NCI-H82 treated with DMSO at 0.1 percent for 48 hours (cell line): ENCODE results near the gene NOX4.
"Not testable (repeated sequence)": the region's sequence is repeated elsewhere in the genome, so short reads cannot be mapped to it uniquely, and the experiment has no call there.

Source experiments
- DNase-seq: peaks from one replicate; lab custom pipeline; 2025; ENCODE audit not compliant: unreplicated experiment; lab: John Stamatoyannopoulos, UW

Gene NOX4

DNA sequence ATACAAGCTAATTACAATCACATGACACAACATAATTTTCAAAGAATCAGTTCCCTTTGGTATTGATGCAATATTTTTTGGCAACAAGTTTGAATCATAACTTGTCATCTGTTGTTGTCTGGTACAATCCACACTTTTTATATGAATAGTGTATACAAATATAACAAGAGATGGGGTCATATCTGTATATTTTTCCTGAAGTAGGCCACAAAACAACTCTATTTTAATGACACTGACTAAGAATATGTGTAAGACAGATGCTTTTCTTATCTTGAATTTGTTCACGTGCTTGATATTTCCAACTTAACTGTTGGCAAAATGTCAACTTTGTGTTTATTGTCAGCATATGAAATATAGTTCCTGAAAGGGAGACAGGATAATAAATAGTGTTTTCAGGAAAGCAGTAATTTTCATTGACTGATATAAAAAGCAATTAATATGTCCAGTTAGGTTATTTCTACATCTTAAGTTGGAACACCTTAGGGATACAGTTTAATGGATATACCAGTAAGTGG, 27.9 kb downstream of the NOX4 start:
- DNase-seq = no peak

DNA sequence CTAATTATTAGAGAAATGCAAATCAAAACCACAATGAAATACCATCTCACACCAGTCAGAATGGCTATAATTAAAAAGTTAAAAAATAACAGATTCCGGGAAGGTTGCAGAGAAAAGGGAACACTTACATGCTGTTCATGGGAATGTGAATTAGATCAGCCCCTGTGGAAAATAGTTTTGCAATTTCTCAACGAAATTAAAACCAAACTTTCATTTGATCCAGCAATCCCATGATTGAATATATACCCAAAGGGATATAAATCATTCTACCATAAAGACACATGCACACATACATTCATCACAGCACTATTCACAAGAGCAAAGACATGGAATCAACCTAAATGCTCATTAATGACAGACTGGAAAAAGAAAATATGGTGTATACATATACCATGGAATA, 32.5 kb downstream of the NOX4 start:
- DNase-seq = no peak

DNA sequence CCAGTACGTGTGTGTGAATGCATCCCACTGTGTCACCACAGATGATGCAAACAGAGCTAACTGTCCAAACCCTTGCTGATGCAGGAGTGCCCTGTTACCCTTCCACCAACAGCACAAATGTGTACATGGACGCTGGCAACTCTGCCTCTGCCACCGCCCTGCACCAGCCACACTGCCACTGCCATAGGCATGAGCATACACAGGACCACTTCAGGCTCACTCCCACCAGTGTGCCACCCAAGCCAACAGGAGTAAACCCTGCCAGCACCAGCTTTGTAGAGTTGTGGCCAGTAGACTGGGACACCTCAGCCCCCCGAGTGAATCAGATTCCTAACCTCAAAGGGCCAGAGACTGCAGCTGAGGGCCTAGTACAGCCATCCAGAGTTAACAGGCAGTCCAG, 34.0 kb downstream of the NOX4 start:
- DNase-seq = no peak

DNA sequence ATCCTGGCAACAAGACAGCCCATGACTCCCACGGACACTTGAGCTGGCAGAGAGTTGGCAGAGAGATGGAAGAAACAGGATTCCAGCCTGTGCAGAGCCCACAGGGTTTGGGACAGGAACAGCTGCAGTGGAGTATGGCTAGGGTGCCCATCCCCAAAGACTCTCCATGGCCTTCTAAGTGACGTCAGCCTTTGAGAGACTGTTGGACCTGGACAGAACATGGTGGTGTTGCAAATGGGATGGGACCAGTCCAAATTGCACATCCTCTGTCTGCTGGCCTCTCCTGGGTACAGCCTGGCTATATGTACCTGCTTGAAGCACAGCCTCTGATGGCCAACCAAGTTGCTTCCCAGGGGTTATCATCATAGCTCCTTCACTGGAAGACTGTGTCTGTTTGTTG, 34.5 kb downstream of the NOX4 start:
- DNase-seq = no peak

DNA sequence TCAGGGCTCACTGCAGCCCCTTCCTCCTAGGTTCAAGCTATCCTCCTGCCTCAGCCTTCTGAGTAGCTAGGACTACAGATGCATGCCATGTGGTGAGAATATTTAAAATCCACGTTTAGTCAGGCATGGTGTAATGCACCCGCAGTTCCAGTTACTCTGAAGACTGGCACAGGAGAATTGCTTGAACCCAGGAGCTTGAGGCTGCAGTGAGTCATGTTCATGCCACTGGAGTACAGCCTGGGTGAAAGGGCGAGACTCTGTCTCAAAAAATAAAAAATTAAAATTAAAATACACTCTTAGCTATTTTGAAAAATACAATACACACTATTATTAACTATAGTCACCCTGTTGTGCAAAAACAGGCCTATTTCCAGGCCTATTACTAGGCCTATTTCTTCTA, 38.4 kb downstream of the NOX4 start:
- no peak for DNase-seq

DNA sequence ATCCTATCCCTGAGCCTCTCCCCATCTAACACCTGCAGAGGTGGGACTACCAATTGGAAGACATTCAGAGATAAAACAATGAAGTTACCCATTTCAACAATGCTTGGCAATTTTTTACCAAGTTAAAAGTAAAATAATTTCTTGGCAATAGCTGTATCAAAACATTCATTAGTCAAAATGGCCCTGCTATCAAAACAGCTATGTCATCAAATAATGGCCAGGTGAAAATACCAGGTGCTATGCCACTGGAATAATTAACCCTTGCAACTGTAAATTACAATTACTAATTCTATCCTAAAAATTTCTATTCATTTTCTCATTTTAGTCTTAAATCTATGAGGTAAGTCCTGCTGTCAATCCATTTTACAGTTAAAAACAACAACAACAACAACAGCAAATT, 43.3 kb downstream of the NOX4 start:
- DNase-seq = no peak

DNA sequence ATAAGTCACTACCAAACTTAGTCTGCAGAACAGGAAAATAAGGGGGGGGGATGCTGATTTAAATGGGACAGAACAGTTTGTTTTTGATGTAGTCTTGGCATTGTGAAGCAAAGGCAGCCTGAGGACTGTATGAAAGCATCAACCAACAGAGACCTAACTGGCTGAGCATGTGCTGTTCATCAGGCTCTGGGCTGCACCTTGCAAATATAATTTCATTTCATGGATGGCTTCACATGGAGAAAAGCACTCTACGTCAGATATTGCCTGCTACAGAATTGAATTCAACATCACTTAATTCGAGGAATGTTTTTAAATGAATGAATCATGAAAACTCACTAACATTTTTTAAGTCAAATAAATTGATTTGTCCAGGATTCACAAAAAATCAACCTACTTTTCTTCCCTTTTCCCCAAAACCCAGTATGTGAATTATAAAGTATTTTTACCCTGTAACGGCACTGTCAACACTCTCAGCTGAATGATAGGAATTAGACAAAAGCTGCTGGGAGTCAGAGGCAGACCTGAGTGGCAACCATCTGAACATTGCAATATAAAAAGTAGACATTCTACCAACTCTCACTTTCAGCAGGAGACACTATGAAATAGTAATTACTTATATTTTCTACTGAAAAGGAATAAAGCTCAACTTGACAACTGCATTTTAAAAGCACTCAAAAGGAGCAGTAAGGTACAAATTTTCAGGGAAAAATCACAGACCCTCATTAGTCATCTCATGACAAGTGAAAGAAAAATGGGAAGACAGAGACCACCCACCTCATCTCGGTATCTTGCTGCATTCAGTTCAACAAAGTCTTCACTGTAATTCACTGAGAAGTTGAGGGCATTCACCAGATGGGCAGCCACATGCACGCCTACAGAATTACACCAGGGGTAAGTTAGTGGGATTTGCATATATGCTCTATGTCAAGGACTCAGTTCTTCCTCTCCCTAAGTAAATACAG, 47.5 kb downstream of the NOX4 start:
- no peak for DNase-seq

DNA sequence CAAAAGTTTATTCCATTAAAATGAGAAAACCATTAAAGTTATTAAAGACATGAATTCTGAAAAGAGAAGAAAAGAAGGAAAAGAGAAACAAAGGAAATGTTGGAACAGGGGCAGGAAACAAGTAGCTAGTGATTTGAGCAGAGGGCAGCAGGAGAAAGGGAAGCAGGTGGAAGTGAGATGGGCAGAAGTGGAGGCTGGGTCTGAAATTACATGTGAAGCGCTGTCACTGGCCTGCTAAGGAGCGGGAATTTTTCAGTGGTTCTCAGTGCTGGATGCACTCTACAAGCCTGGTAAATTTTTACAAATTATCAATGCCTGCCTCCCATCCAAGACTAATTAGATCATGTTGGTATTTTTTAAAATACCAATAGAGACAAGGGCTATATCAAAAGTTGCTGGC, 48.4 kb downstream of the NOX4 start:
- no peak for DNase-seq

DNA sequence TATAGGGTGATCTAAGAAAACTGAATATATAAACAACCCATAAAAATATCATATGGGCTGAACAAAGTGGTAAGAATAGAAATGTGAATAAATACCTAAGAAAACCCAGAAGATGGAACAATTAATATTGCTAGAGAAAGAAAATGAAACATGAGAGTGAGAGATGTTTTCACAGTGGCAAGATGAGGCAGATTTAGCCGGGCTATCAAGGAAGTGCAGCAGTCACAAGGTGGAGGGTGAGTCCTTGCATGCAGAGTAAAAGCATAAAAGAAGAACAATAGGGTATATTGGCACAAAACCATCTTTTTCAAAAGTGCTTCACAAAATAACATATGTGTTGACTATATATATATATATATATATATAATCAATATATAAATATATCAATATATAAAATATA, 49.6 kb downstream of the NOX4 start:
- DNase-seq = no peak

DNA sequence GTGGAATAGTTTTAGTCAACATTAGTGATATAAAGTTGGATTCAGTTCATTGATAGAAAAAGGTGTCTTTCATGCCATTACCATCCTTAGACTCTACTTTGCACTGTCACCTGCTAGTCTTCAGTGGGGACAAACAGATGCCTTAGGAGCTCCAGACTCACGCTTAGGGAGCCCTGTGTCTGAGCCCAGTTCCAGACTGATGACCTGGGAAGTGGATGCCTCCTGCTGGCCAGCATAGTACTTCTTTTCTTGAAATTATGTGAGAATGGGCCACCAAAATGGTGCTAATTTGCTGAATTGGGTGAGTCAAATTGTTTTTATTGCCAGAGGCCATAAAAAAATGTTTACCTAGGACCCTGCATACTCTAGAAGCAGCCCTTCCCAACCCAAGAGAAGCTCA, 53.9 kb downstream of the NOX4 start:
- no peak for DNase-seq

DNA sequence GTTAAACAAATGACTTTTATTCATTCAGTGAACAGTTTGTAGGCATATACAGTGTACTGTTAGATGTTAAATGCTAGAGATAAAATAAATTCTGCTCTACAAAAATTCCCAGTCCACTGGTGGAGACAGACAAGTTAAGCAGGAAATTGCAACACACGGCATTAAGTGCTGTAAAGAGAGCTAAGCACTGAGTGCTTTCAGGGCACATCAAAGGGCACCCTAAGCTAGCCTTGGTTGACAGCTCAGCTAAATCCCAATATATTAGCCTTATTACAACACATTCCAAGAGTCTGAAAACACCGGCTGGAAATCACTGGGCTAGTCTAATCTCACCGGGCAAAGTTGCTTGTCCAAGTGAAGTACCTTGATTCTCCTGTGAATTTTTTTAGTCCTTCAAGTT, 55.1 kb downstream of the NOX4 start:
- peak; percentile 36 for DNase-seq

DNA sequence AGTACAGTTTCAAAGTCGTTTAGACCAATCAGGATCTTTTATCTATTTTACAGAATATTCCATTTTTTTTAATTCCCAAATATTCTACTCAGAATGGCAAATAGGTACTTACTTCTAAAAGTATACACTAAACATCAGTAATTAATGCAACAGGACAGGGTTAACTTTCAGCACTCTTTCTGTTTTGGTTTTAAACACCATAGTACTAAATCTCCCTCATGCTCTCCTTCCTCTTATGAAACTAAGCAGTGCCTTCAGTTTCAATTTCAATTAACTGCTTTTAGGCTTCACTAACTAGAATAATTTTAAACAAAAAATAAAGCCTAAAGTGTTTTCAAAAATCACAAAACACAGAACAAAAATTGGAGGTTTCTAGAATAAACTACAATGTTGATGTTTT, 57.9 kb downstream of the NOX4 start:
- no peak for DNase-seq

DNA sequence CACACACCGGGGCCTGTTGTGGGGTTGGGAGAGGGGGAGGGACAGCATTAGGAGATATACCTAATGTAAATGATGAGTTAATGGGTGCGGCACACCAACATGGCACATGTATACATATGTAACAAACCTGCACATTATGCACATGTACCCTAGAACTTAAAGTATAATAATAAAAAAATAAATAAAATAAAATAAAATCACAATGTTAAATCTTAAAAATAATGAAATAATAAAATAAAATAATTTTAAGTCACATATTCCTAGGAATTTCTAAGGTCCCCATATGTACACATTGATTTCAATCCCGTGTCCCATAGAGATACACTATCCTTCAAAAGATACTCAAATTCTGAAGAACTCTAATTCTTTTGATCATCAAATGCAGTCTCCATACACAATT, 59.0 kb downstream of the NOX4 start:
- not testable (repeated sequence) for DNase-seq

DNA sequence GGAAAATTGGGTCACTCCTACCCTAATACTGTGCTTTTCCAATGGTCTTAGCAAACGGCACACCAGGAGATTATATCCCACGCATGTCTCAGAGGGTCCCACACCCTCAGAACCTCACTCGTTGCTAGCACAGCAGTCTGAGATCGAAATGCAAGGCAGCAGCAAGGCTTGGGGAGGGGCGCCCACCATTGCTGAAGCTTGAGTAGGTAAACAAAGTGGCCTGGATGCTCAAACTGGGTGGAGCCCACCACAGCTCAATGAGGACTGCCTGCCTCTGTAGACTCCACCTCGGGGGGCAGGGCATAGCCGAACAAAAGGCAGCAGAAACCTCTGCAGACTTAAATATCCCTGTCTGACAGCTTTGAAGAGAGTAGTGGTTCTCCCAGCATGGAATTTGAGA, 64.7 kb downstream of the NOX4 start:
- not testable (repeated sequence) for DNase-seq

DNA sequence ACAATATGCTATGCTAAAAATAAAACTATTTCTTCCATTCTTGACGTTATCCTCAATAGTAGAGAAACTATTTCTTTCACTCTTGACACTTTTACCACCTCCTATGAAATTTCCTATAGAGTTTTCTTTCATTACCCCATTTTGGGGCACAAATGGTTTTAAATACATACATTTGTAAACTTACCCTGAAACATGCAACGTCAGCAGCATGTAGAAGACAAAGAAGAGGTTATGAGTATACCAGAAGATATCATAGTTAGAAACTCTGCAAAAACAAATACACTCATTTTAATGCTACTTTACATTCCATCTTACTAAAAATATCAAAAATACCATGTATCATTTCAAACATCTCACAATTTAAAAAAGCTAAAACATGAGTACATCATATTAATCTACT, 69.5 kb downstream of the NOX4 start:
- DNase-seq = no peak

DNA sequence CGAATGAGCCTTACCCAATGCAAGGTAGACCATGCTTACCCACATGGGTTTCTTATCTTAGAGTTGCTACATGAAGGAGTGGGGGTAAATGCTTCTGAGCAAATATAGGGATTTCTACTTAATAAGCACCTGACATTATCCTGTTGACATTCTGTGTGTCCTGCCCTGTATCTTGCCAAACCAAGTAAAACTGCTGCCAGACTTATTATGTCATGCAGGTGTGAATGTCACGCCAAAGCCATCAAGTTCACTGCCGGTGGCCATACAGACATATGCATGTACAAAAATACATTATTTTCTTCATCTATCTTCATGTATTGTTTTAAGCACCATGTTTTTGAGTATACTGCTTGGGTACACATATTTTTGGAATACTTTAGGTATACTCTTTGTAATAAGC, 70.2 kb downstream of the NOX4 start:
- no peak for DNase-seq

DNA sequence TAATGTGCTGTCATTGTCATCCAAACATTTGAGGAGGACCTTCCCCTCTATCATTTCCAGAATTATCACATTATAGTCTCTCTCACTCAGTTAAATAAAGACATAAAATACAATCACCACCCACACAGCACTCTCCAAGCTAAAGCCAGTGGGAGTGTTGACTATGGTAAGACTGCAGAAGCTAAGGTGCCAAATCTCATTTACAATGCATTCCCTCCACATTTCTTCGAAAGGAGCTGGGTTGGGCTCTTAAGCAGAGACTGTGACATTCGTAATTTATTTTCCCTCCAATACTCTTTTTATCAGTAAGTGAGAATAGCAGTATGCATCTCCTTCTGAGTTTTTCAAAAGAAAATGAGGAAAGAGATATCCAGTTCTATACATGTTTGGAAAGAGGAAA, 74.2 kb downstream of the NOX4 start:
- DNase-seq = no peak

DNA sequence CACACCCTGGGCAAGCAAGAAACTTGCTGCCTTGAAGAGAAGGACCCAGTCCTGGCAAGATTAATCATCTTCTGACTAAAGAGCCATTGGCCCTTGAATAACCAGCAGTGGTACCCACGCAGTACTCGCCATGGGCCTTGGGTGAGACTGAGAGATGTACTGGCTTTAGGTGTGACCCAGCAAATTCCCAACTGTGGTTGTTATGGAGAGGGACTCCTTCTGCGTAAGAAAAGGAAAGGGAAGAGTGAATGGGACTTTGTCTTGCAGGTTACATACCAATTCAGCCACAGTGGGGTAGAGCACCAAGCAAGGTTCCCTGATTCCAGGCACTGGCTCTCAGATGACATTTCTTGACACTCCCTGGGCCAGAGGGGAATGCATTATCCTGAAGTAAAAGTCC, 80.1 kb downstream of the NOX4 start:
- not testable (repeated sequence) for DNase-seq

DNA sequence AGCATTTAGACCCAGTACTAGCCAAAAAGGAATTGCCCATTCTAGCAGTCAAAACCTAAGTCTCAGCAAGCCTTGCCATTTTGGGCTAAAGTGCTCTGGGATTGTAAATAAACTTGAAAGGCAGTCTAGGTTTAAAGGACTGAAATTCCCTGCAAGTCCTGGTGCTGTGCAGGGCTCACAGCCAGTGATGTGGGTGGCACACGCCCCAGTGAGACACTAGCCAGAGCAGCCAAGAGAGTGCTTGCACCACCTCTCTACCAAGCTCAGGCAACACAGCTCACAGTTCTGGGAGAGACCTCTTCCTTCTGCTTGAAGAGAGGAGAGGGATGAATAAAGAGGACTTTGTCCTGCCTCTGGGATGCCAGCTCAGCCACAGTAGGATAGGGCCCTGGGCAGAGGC, 80.5 kb downstream of the NOX4 start:
- DNase-seq = not testable (repeated sequence)

DNA sequence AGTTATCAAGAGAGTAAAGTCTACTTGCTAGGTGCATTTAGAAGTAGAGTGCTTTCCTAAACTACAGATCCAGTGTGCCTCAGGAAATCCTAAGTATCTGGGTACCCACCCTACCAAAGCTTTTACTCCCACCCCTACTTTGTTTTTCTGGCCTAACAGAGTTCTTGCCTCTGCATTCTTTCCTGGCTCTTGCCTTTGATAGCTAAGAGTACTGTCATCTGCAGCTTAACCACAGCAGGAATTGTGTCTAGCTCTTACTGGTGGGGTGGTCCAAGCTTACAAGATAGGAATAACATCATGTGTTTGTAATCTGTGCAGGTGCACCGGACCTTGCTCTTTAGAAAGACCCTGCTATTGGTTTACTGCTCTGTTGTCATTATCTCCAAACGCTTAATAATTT, 82.7 kb downstream of the NOX4 start:
- not testable (repeated sequence) for DNase-seq

DNA sequence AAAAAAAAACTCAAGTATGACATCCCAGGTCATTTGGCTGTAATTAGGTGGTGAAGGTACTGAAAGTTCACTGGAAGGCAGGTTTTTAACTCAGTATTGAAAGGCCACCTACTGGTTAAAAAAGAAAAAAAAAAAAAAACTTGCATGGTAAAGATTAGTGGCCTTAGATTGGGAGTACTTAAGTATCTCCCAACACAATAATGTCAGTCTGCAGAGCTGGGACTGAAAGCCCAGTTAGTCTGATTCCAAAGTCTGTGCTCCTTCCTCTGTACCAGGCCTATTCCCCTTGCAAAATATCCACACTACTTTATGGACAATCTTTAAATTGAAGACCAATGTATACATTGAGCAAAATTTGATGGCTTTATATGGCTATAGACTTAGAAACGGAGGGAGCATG, 85.5 kb downstream of the NOX4 start:
- DNase-seq = peak; percentile 13

DNA sequence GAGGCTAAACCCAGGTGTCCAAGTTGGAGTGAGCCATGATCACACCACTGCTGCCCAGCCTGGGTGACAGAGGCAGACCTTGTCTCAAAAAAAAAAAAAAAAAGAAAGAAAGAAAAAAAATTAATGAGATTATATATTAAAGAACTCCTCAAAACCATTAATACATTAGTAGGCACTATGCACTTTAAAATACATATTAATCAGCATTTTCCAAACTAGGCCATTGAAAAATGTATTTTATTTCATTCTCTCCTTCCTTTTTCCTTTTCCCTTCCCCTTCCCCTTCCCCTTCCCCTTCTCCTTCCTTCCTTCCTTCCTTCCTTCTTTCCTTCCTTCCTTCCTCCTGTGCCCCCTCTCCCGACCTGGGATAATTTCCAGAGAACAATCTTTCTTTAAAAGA, 99.5 kb downstream of the NOX4 start:
- DNase-seq = not testable (repeated sequence)

DNA sequence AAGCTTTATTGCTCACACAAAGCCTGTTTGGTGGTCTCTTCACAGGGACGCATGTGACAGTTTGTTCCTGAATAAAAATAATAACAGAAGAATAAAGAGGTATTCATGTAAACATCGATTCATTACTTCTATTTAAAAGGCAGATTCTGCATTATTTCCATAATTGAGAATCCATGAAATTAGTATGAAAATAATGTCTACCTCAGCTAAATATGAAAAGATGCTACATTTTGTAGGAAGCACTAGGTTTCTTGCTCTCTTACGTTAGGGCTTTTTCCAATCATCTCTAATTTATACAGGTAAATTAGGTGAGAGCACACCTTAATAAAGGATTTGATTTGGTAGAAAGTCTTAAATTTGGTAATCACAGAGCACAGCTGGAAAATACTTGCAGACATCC, 103.7 kb downstream of the NOX4 start:
- not testable (repeated sequence) for DNase-seq
